ENCODE data around the gene ENKUR.

The ENKUR gene

GRCh38 chr10:25063157-25063556, 47.2 kb upstream of the ENKUR start:
- Histone ChIP-seq H4K20me1 (ENCODE audit: low read depth, low read length) (no peaks in the 10 kb centered on the region), H3K27ac (ENCODE audit: low read depth, low read length) (no peak overlapping the region), H3K79me2 (ENCODE audit: insufficient read depth, low read length) (no peaks in the 10 kb centered on the region), H3K4me3 (ENCODE audit: insufficient read depth, low read length, poor library complexity, severe bottlenecking) (no peak overlapping the region), H3K9ac (ENCODE audit: low read length) (no peak overlapping the region), H3K9me2 (replicated peaks; ENCODE audit: insufficient read depth, low read length) (no peaks in the 10 kb centered on the region), H3F3A (ENCODE audit: insufficient read depth) (no peaks in the 10 kb centered on the region), H3K27me3 (ENCODE audit: low read length) (no peaks in the 10 kb centered on the region), H2AFZ (ENCODE audit: low read depth, low read length, severe bottlenecking) (no peak overlapping the region), H3K4me2 (ENCODE audit: low read depth, low read length, poor library complexity, severe bottlenecking) (no peak overlapping the region), H3K9me3 (ENCODE audit: insufficient read depth, low read length) (no peaks in the 10 kb centered on the region), H3K36me3 (ENCODE audit: low read length) (no peaks in the 10 kb centered on the region)
- TF ChIP-seq EZH2phosphoT487 (conservative IDR thresholded peaks at IDR 0.05; ENCODE audit: low read length): no peak
- TF ChIP-seq, protein P1, sequence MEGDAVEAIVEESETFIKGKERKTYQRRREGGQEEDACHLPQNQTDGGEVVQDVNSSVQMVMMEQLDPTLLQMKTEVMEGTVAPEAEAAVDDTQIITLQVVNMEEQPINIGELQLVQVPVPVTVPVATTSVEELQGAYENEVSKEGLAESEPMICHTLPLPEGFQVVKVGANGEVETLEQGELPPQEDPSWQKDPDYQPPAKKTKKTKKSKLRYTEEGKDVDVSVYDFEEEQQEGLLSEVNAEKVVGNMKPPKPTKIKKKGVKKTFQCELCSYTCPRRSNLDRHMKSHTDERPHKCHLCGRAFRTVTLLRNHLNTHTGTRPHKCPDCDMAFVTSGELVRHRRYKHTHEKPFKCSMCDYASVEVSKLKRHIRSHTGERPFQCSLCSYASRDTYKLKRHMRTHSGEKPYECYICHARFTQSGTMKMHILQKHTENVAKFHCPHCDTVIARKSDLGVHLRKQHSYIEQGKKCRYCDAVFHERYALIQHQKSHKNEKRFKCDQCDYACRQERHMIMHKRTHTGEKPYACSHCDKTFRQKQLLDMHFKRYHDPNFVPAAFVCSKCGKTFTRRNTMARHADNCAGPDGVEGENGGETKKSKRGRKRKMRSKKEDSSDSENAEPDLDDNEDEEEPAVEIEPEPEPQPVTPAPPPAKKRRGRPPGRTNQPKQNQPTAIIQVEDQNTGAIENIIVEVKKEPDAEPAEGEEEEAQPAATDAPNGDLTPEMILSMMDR (IDR thresholded peaks at IDR 0.05; ENCODE audit: insufficient read depth, low read length, poor library complexity, severe bottlenecking): no peak

DNA sequence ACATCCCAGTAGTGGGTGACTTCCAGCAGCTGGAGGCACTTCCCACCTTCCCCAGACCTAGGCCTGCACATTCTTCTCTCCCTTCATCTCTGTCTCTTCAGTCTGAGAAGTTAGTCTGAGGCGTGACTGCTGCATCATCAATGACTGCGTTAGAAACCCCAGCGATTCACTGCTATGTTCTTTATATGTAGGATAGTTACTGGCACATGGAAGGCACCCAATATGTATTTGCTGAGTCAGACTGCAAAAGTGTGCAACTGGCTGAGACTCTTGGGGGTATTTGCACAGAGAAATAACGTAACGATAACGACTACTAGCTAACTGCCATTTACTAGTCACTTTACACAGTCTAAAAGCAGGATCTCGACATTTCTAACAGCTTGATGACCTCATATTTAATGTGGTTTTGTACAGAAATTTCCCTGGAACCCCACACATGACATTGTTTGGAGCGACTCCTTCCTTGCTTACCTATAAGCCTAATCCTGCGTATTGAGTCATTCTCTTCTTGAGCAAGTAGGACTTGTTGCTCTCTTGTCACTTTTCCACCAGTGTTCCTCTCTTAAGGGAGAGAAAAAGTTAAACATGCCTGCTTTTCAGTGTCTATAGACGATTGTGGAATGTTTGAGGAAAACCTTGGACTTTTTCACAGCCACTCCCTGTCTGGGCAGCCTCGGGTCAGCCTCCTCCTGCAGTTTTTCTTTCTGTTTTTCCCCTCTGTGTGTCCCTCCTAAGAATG, 45.9 kb upstream of the ENKUR start:
- no peak overlapping the region for H3K4me3 ChIP-seq (ENCODE audit: insufficient read depth, low read length, poor library complexity, severe bottlenecking)
- H3K79me2 ChIP-seq (ENCODE audit: insufficient read depth, low read length): no peaks in the 10 kb centered on the region
- no peak overlapping the region for H3K4me2 ChIP-seq (ENCODE audit: low read depth, low read length, poor library complexity, severe bottlenecking)
- no peaks in the 10 kb centered on the region for H3K36me3 ChIP-seq (ENCODE audit: low read length)
- no peaks in the 10 kb centered on the region for H3K27me3 ChIP-seq (ENCODE audit: low read length)
- no peaks in the 10 kb centered on the region for H3K9me2 ChIP-seq (replicated peaks; ENCODE audit: insufficient read depth, low read length)
- TF ChIP-seq, protein P1 (IDR thresholded peaks at IDR 0.05; ENCODE audit: insufficient read depth, low read length, poor library complexity, severe bottlenecking): no peak
- TF ChIP-seq EZH2phosphoT487 (conservative IDR thresholded peaks at IDR 0.05; ENCODE audit: low read length): no peak
- H3K9me3 ChIP-seq (ENCODE audit: insufficient read depth, low read length): no peaks in the 10 kb centered on the region
- no peaks in the 10 kb centered on the region for H3F3A ChIP-seq (ENCODE audit: insufficient read depth)
- H3K27ac ChIP-seq (ENCODE audit: low read depth, low read length): no peak overlapping the region
- H2AFZ ChIP-seq (ENCODE audit: low read depth, low read length, severe bottlenecking): no peak overlapping the region
- no peak overlapping the region for H3K9ac ChIP-seq (ENCODE audit: low read length)
- H4K20me1 ChIP-seq (ENCODE audit: low read depth, low read length): no peaks in the 10 kb centered on the region

DNA sequence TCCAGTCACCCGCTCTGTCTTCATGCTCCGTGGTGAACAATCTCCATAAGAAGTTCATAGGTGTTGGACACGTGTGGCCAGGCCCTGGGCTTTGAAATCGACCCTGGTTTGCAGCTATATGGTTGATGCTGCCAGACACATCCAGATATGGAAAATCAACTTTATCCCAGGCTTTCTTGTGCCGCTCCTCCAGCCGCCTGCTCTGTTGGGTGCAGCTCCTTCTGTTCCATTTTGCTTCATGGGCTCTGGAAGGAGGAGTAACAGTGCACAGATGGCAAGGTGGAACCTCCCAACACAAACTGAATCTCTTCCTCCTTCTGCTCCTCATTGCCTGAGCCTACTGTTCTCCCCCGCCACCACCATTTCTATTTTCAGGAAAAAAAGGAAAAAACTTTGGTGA, 45.2 kb upstream of the ENKUR start:
- H3K79me2 ChIP-seq (ENCODE audit: insufficient read depth, low read length): no peaks in the 10 kb centered on the region
- no peaks in the 10 kb centered on the region for H3K9me2 ChIP-seq (replicated peaks; ENCODE audit: insufficient read depth, low read length)
- no peaks in the 10 kb centered on the region for H4K20me1 ChIP-seq (ENCODE audit: low read depth, low read length)
- H3K27me3 ChIP-seq (ENCODE audit: low read length): no peaks in the 10 kb centered on the region
- no peak overlapping the region for H3K9ac ChIP-seq (ENCODE audit: low read length)
- no peak for TF ChIP-seq EZH2phosphoT487 (conservative IDR thresholded peaks at IDR 0.05; ENCODE audit: low read length)
- TF ChIP-seq, protein P1 (IDR thresholded peaks at IDR 0.05; ENCODE audit: insufficient read depth, low read length, poor library complexity, severe bottlenecking): no peak
- H3K4me2 ChIP-seq (ENCODE audit: low read depth, low read length, poor library complexity, severe bottlenecking): no peak overlapping the region
- no peak overlapping the region for H2AFZ ChIP-seq (ENCODE audit: low read depth, low read length, severe bottlenecking)
- no peaks in the 10 kb centered on the region for H3K36me3 ChIP-seq (ENCODE audit: low read length)
- H3F3A ChIP-seq (ENCODE audit: insufficient read depth): no peaks in the 10 kb centered on the region
- H3K4me3 ChIP-seq (ENCODE audit: insufficient read depth, low read length, poor library complexity, severe bottlenecking): no peak overlapping the region
- no peak overlapping the region for H3K27ac ChIP-seq (ENCODE audit: low read depth, low read length)
- H3K9me3 ChIP-seq (ENCODE audit: insufficient read depth, low read length): no peaks in the 10 kb centered on the region

Measured in SU-DHL-6 (cell line).